MM.1S (cell line): Measurements from ENCODE around the gene FMN2.

Experiments used
- EZH2phosphoT487 ChIP-seq: fragments of 300-600 bp; sonication (generic); IDR thresholded peaks from 2 replicates; pipeline ENCODE4 v1.6.1; 2018; ENCODE audit warnings: antibody characterized with exemption, low read length
- TF ChIP-seq, protein P1 (sequence below): fragments of 300-600 bp; sonication (generic); IDR thresholded peaks from 2 replicates; pipeline ENCODE4 v1.5.1; 2016; ENCODE audit warnings: antibody characterized with exemption, low read length, mixed read lengths

DNA sequence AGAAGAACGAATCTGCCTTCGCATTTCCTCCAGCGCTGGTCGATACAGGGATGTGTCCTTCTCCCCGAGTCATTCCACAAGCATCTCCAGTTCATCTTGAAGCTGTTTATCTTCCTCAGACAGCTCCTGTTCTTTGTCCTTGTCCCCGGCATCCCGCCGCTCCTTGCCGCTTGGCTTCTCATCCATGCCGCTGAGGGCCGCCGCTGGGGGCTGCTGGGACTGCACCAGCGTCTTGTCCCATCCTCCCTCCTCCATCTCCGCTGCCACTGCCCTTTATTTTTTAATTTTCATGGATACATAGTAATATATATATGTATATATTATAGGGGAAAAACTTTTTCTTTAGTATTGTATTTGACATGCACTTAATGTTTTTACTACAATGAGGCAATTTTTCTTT lies 53.4 kb downstream of the FMN2 start:
- TF ChIP-seq, protein P1, sequence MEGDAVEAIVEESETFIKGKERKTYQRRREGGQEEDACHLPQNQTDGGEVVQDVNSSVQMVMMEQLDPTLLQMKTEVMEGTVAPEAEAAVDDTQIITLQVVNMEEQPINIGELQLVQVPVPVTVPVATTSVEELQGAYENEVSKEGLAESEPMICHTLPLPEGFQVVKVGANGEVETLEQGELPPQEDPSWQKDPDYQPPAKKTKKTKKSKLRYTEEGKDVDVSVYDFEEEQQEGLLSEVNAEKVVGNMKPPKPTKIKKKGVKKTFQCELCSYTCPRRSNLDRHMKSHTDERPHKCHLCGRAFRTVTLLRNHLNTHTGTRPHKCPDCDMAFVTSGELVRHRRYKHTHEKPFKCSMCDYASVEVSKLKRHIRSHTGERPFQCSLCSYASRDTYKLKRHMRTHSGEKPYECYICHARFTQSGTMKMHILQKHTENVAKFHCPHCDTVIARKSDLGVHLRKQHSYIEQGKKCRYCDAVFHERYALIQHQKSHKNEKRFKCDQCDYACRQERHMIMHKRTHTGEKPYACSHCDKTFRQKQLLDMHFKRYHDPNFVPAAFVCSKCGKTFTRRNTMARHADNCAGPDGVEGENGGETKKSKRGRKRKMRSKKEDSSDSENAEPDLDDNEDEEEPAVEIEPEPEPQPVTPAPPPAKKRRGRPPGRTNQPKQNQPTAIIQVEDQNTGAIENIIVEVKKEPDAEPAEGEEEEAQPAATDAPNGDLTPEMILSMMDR: no peak
- TF ChIP-seq EZH2phosphoT487: no peak
